PC-3 (cell line): ENCODE data around the gene ULK4. TPM values are rescaled to one million over a fixed set of nuclear protein-coding genes. Genes with fewer than 3 reads are reported as not detected.

Experiments used
- ATAC-seq: fragments of 200-7000 bp; cut with Tn5 transposase; 2 replicates; pipeline ENCODE4 v1.9.1; 2020; ENCODE audit warnings: mild to moderate bottlenecking, moderate library complexity
- BruUV-seq: library from RNA; stranded (reverse); fragments of 400-500 nt; replicated peaks from 2 replicates; lab custom pipeline; 2021; lab: Mats Ljungman, UMichigan
- CTCF ChIA-PET: fragments of 300-600 bp; sonication (Branson Sonifier 250); formaldehyde crosslinking; loops from one replicate; lab custom pipeline; 2022; ENCODE audit warnings: antibody characterized with exemption; lab: Charles Lee
- POLR2A ChIA-PET: fragments of 300-600 bp; sonication (Branson Sonifier 250); formaldehyde crosslinking; loops from one replicate; lab custom pipeline; 2022; ENCODE audit warnings: antibody characterized with exemption; ENCODE audit not compliant: unreplicated experiment; lab: Charles Lee
- DNase-seq: peaks from one replicate; pipeline ENCODE4 v3.0.0-alpha.2; 2015
- H2AFZ ChIP-seq: fragments of 300-600 bp; sonication (generic); 2 replicates; pipeline ENCODE4 v1.6.0; 2016; ENCODE audit warnings: antibody characterized with exemption, low read length
- H3F3A ChIP-seq: fragments of 300-600 bp; sonication (generic); one replicate; pipeline ENCODE4 v1.6.0; 2017; ENCODE audit warnings: antibody characterized with exemption, low read length, control low read depth, mild to moderate bottlenecking; ENCODE audit not compliant: unreplicated experiment
- H3K27ac ChIP-seq: fragments of 300-600 bp; sonication (generic); 2 replicates; pipeline ENCODE4 v1.5.1; 2016; ENCODE audit warnings: mild to moderate bottlenecking, low read length
- H3K27me3 ChIP-seq: fragments of 300-600 bp; sonication (generic); 2 replicates; pipeline ENCODE4 v1.6.1; 2016; ENCODE audit warnings: low read length, mixed read lengths
- H3K36me3 ChIP-seq: fragments of 300-600 bp; sonication (generic); 2 replicates; pipeline ENCODE4 v1.6.1; 2016; ENCODE audit warnings: low read depth, mixed run types, low read length, mixed read lengths
- H3K4me1 ChIP-seq: fragments of 300-600 bp; sonication (generic); 2 replicates; pipeline ENCODE4 v1.5.1; 2016; ENCODE audit warnings: low read length; ENCODE audit not compliant: insufficient read depth
- H3K4me2 ChIP-seq: fragments of 300-600 bp; sonication (generic); 2 replicates; pipeline ENCODE4 v1.6.0; 2016; ENCODE audit warnings: low read length
- H3K4me3 ChIP-seq: fragments of 300-600 bp; sonication (generic); 2 replicates; pipeline ENCODE4 v1.5.1; 2016; ENCODE audit warnings: mild to moderate bottlenecking, low read length, mixed read lengths
- H3K79me2 ChIP-seq: fragments of 300-600 bp; sonication (generic); 2 replicates; pipeline ENCODE4 v1.6.1; 2017; ENCODE audit warnings: low read length, mixed read lengths
- H3K9ac ChIP-seq: fragments of 300-600 bp; sonication (generic); 2 replicates; pipeline ENCODE4 v1.6.0; 2016; ENCODE audit warnings: mild to moderate bottlenecking, low read length
- H3K9me2 ChIP-seq: fragments of 300-600 bp; sonication (generic); replicated peaks from 2 replicates; pipeline ENCODE4 v1.6.1; 2016; ENCODE audit warnings: mixed run types, low read length, mixed read lengths
- H3K9me3 ChIP-seq: fragments of 300-600 bp; sonication (generic); 2 replicates; pipeline ENCODE4 v1.6.1; 2016; ENCODE audit warnings: low read length, mixed read lengths
- H4K20me1 ChIP-seq: fragments of 300-600 bp; sonication (generic); 2 replicates; pipeline ENCODE4 v1.6.1; 2016; ENCODE audit warnings: low read length, mixed read lengths
- EZH2 ChIP-seq: fragments of 300-600 bp; sonication (generic); IDR thresholded peaks from one replicate; pipeline ENCODE4 v1.6.1; 2017; ENCODE audit warnings: antibody characterized with exemption, mild to moderate bottlenecking, low read length; ENCODE audit not compliant: unreplicated experiment
- EZH2phosphoT487 ChIP-seq: fragments of 300-600 bp; sonication (generic); IDR thresholded peaks from 2 replicates; pipeline ENCODE4 v1.6.1; 2018; ENCODE audit warnings: mild to moderate bottlenecking, antibody characterized with exemption, low read length, borderline replicate concordance
- intact Hi-C: fragments of 100-400 bp; cut with micrococcal nuclease; formaldehyde crosslinking; loops from 2 replicates; pipeline ENCODE4 v1.9.0; 2023
- total RNA-seq: library from RNA; depleted of rRNA; stranded (reverse); fragments of >200 nt; gene quantifications from 2 replicates; pipeline ENCODE4 v1.2.3, GENCODE V29; 2014
- TF ChIP-seq, protein P1 (sequence below): fragments of 300-600 bp; sonication (generic); conservative IDR thresholded peaks from 2 replicates; pipeline ENCODE4 v1.5.1; 2017; ENCODE audit warnings: antibody characterized with exemption, low read depth, mild to moderate bottlenecking, low read length

The ULK4 gene
- total RNA-seq, 1 experiment from 2014 or later = 4.8 TPM

DNA sequence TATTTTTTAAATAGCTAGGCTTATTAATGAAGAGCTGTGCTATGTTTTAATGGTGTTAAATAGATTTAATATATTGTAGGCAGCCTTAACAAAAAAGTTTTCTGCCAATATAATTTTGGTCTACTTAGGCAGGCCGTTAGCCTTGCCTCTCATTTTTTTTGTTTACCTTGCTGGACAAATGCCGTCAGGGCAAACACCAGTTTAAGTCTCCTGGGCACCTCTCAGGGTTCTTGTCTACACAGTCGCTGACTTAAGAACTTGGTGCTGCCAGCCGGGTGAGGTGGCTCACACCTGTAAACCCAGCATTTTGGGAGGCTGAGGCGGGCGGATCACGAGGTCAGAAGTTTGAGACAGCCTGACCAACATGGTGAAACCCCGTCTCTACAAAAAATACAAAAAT is 153.3 kb downstream of the ULK4 start:
- H3K36me3 ChIP-seq = no peaks in the 10 kb centered on the region
- ChIA-PET CTCF (interaction anchor here (0.6 kb wide), 1 partner anchor 11 kb away, joined by 3 read pairs; no protein-coding TSS in a partner anchor), POLR2A (interaction anchor here (0.6 kb wide), 1 partner anchor 25 kb away, joined by 3 read pairs; no protein-coding TSS in a partner anchor)
- no peaks in the 10 kb centered on the region for H3K27me3 ChIP-seq
- no peaks in the 10 kb centered on the region for H3F3A ChIP-seq
- H3K27ac ChIP-seq = no peak overlapping the region
- no peak overlapping the region for H2AFZ ChIP-seq
- intact Hi-C loops = no loop called here
- H3K9me2 ChIP-seq = no peaks in the 10 kb centered on the region
- H3K9ac ChIP-seq = no peak overlapping the region
- BruUV-seq = no TSS peak
- H3K4me1 ChIP-seq = peaks cover 6% of the 10 kb centered on the region; the same call in 1 of the 2 replicates
- no peak overlapping the region for H3K4me2 ChIP-seq
- no peaks in the 10 kb centered on the region for H3K79me2 ChIP-seq
- TF ChIP-seq, protein P1, sequence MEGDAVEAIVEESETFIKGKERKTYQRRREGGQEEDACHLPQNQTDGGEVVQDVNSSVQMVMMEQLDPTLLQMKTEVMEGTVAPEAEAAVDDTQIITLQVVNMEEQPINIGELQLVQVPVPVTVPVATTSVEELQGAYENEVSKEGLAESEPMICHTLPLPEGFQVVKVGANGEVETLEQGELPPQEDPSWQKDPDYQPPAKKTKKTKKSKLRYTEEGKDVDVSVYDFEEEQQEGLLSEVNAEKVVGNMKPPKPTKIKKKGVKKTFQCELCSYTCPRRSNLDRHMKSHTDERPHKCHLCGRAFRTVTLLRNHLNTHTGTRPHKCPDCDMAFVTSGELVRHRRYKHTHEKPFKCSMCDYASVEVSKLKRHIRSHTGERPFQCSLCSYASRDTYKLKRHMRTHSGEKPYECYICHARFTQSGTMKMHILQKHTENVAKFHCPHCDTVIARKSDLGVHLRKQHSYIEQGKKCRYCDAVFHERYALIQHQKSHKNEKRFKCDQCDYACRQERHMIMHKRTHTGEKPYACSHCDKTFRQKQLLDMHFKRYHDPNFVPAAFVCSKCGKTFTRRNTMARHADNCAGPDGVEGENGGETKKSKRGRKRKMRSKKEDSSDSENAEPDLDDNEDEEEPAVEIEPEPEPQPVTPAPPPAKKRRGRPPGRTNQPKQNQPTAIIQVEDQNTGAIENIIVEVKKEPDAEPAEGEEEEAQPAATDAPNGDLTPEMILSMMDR = no peak
- TF ChIP-seq EZH2phosphoT487 (no peak), EZH2 (no peak)
- ATAC-seq (peak; percentile 42; the same call in 1 of the 2 replicates), DNase-seq (no peak)
- H4K20me1 ChIP-seq = no peaks in the 10 kb centered on the region
- no peak overlapping the region for H3K4me3 ChIP-seq
- H3K9me3 ChIP-seq = no peaks in the 10 kb centered on the region

- ATAC-seq (peak; percentile 84), DNase-seq (peak; percentile 73)
- H3K9me2 ChIP-seq = no peaks in the 10 kb centered on the region
- no peak for TF ChIP-seq EZH2phosphoT487
- no peak for TF ChIP-seq EZH2
- TF ChIP-seq, protein P1 = no peak
- ChIA-PET POLR2A (interaction anchor here (0.6 kb wide), 1 partner anchor 26 kb away, joined by 3 read pairs; no protein-coding TSS in a partner anchor), CTCF (interaction anchor here (0.6 kb wide), 1 partner anchor 11 kb away, joined by 3 read pairs; no protein-coding TSS in a partner anchor)
- H3K4me1 ChIP-seq = peaks cover 6% of the 10 kb centered on the region; the same call in 1 of the 2 replicates
- H3K27ac ChIP-seq = no peak overlapping the region
- no peaks in the 10 kb centered on the region for H4K20me1 ChIP-seq
- H3K36me3 ChIP-seq = no peaks in the 10 kb centered on the region
- no TSS peak for BruUV-seq
- no peaks in the 10 kb centered on the region for H3K27me3 ChIP-seq
- intact Hi-C loops = no loop called here
- no peak overlapping the region for H3K9ac ChIP-seq
- no peak overlapping the region for H3K4me3 ChIP-seq
- H2AFZ ChIP-seq = no peak overlapping the region
- H3K79me2 ChIP-seq = no peaks in the 10 kb centered on the region
- H3K9me3 ChIP-seq = no peaks in the 10 kb centered on the region
- H3F3A ChIP-seq = no peaks in the 10 kb centered on the region
- H3K4me2 ChIP-seq = no peak overlapping the region
Measured at GRCh38 chr3:41808152-41808551, 153.8 kb downstream of the ULK4 start.

GRCh38 chr3:41794748-41795589 is 166.9 kb downstream of the ULK4 start:
- no peak overlapping the region for H3K27ac ChIP-seq
- no peak overlapping the region for H3K4me2 ChIP-seq
- H3K79me2 ChIP-seq = no peaks in the 10 kb centered on the region
- H3K27me3 ChIP-seq = no peaks in the 10 kb centered on the region
- no peak overlapping the region for H3K9ac ChIP-seq
- no peak for TF ChIP-seq EZH2phosphoT487
- TF ChIP-seq, protein P1 = no peak
- TF ChIP-seq EZH2 = no peak
- no TSS peak for BruUV-seq
- ATAC-seq (no peak), DNase-seq (no peak)
- no peaks in the 10 kb centered on the region for H3K36me3 ChIP-seq
- H3K9me3 ChIP-seq = no peaks in the 10 kb centered on the region
- intact Hi-C loops = no loop called here
- no peaks in the 10 kb centered on the region for H3K9me2 ChIP-seq
- H3F3A ChIP-seq = no peaks in the 10 kb centered on the region
- no peaks in the 10 kb centered on the region for H4K20me1 ChIP-seq
- no peak overlapping the region for H2AFZ ChIP-seq
- no peaks in the 10 kb centered on the region for H3K4me1 ChIP-seq
- CTCF ChIA-PET = interaction anchor here (0.6 kb wide), 1 partner anchor 312 kb away, joined by 4 read pairs; no protein-coding TSS in a partner anchor
- no peak overlapping the region for H3K4me3 ChIP-seq
- POLR2A ChIA-PET = no interaction called here
